Erythroblast (primary cell): ENCODE data around the gene PBRM1.

Experiments used
- GATA1 ChIP-seq: IDR thresholded peaks from 2 replicates; pipeline ENCODE4 v1.6.1; 2011; ENCODE audit warnings: low read depth, mild to moderate bottlenecking, control low read depth, low read length, moderate library complexity
- POLR2A ChIP-seq: IDR thresholded peaks from 2 replicates; pipeline ENCODE4 v1.6.1; 2011; ENCODE audit warnings: mild to moderate bottlenecking, low read length

- no peak for TF ChIP-seq POLR2A
- no peak for TF ChIP-seq GATA1
These were observed 76.3 kb downstream of the PBRM1 start for GRCh38 chr3:52609316-52609815.
